Breast epithelium (tissue), 4 donors: Measurements from ENCODE around the gene CAND1. TPM values are rescaled to one million over a fixed set of nuclear protein-coding genes. Genes with fewer than 3 reads are reported as not detected.

Source experiments
- DNase-seq, 2 donors: peaks; one replicate each; pipeline ENCODE4 v3.0.0-alpha.2; 2019; ENCODE audit warnings: low spot score in 2 of 2
- H3K27ac ChIP-seq, 2 donors: fragments of 200-600 bp; sonication (generic) in 1 of 2; one replicate each; pipeline ENCODE4 v1.5.1; 2016 to 2019; ENCODE audit warnings: mild to moderate bottlenecking in 1 of 2
- H3K27me3 ChIP-seq, 2 donors: fragments of 200-600 bp; sonication (generic) in 1 of 2; one replicate each; pipeline versions ENCODE4 v1.5.1 to v1.6.0; 2017 to 2019; ENCODE audit warnings: control low read depth in 1 of 2, mild to moderate bottlenecking in 1 of 2
- H3K36me3 ChIP-seq: fragments of 200-600 bp; one replicate; pipeline ENCODE4 v1.5.1; 2019
- H3K4me1 ChIP-seq, 2 donors: fragments of 200-600 bp; sonication (generic); one replicate each; pipeline ENCODE4 v1.5.1; 2016 to 2019; ENCODE audit warnings: control low read depth in 1 of 2
- H3K4me3 ChIP-seq, 3 donors: fragments of 200-600 bp; sonication (generic); 1 replicate in 2 of 3; 2 replicates in 1 of 3; pipeline ENCODE4 v1.5.1; 2016 to 2019; ENCODE audit warnings: mild to moderate bottlenecking in 3 of 3, moderate library complexity in 2 of 3
- H3K9me3 ChIP-seq, 2 donors: fragments of 200-600 bp; sonication (generic) in 1 of 2; one replicate each; pipeline ENCODE4 v1.5.1; 2016 to 2019; ENCODE audit warnings: control low read depth in 1 of 2
- POLR2A ChIP-seq: fragments of 450-650 bp; IDR thresholded peaks from one replicate; pipeline ENCODE4 v1.6.1; 2016; ENCODE audit warnings: antibody characterized with exemption, mild to moderate bottlenecking, moderate library complexity
- POLR2AphosphoS5 ChIP-seq, 3 donors: sonication (generic); formaldehyde crosslinking; IDR thresholded peaks; one replicate each; pipeline ENCODE4 v1.6.1; 2017; ENCODE audit warnings: antibody characterized with exemption in 3 of 3
- intact Hi-C: fragments of 100-400 bp; cut with DNase I; formaldehyde crosslinking; loops from one replicate; pipeline ENCODE4 v1.15.1; 2023; ENCODE audit warnings: low total_unique reads
- total RNA-seq, 3 donors: library from RNA; depleted of rRNA; stranded (reverse); fragments of >200 nt; gene quantifications; one replicate each; pipeline ENCODE4 v1.1.0, GENCODE V29; 2016
- TF ChIP-seq, protein P1 (sequence below), 3 donors: fragments of 450-650 bp; IDR thresholded peaks; one replicate each; pipeline ENCODE4 v1.5.1; 2016 to 2017; ENCODE audit warnings: antibody characterized with exemption in 3 of 3, mild to moderate bottlenecking in 3 of 3, moderate library complexity in 3 of 3

The CAND1 gene
- total RNA-seq, 3 donors from 2014 or later, result 69.6 to 112 (median 81.3) TPM

DNA sequence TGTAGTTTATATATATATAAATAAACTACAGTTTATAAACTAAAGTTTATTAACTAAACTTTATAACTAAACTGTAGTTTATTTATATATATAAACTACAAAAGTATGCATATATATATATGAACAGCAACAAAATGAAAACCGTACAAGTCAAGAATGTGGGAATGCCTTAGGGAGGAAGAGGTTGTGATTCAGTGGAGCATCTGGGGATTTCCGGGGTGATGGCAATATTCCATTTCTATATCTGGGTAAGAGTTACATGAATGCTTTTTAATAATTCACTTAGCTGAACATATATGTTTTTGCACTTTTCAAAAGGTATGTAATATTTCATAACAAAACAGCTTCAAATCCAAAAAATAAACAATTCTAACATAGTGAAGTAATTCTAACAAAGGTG, 30.1 kb upstream of the CAND1 start:
- Histone ChIP-seq H3K4me1 (no peaks in the 10 kb centered on the region), H3K9me3 (no peaks in the 10 kb centered on the region), H3K27me3 (no peaks in the 10 kb centered on the region), H3K4me3 (no peak overlapping the region), H3K36me3 (no peaks in the 10 kb centered on the region), H3K27ac (no peak overlapping the region)
- intact Hi-C loops, result no loop called here
- no peak for DNase-seq
- TF ChIP-seq, protein P1, sequence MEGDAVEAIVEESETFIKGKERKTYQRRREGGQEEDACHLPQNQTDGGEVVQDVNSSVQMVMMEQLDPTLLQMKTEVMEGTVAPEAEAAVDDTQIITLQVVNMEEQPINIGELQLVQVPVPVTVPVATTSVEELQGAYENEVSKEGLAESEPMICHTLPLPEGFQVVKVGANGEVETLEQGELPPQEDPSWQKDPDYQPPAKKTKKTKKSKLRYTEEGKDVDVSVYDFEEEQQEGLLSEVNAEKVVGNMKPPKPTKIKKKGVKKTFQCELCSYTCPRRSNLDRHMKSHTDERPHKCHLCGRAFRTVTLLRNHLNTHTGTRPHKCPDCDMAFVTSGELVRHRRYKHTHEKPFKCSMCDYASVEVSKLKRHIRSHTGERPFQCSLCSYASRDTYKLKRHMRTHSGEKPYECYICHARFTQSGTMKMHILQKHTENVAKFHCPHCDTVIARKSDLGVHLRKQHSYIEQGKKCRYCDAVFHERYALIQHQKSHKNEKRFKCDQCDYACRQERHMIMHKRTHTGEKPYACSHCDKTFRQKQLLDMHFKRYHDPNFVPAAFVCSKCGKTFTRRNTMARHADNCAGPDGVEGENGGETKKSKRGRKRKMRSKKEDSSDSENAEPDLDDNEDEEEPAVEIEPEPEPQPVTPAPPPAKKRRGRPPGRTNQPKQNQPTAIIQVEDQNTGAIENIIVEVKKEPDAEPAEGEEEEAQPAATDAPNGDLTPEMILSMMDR (IDR thresholded peaks at IDR 0.05), result no peak
- TF ChIP-seq POLR2A (no peak), POLR2AphosphoS5 (IDR thresholded peaks at IDR 0.05) (no peak)

DNA sequence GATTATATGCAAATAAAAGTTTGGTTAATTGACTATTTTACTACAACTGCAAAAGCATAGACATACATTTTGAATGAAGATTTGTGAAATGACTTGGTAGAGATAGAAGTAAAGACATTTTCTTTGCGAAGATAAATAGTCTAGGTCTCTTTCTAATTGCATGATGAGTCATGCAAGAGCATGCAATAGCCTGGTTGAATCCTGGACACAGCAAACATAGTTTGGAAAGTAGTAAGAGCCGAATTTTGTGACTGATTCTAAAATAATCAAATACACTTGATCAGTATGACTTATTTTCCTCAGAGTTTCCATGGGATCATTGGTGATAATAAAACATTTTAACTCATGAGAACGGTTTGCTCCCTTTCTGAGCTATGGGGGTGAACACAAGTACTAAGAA, 27.7 kb upstream of the CAND1 start:
- intact Hi-C loops, result no loop called here
- Histone ChIP-seq H3K27ac (no peak overlapping the region), H3K36me3 (no peaks in the 10 kb centered on the region), H3K4me1 (no peaks in the 10 kb centered on the region), H3K4me3 (no peak overlapping the region), H3K27me3 (no peaks in the 10 kb centered on the region), H3K9me3 (no peaks in the 10 kb centered on the region)
- TF ChIP-seq POLR2A (no peak), POLR2AphosphoS5 (IDR thresholded peaks at IDR 0.05) (no peak)
- TF ChIP-seq, protein P1 (IDR thresholded peaks at IDR 0.05), result no peak
- no peak for DNase-seq

- DNase-seq, result no peak
- Histone ChIP-seq H3K27me3 (no peaks in the 10 kb centered on the region), H3K4me1 (no peaks in the 10 kb centered on the region), H3K36me3 (no peaks in the 10 kb centered on the region), H3K9me3 (no peaks in the 10 kb centered on the region), H3K4me3 (no peak overlapping the region), H3K27ac (no peak overlapping the region)
- intact Hi-C loops, result no loop called here
- TF ChIP-seq, protein P1 (IDR thresholded peaks at IDR 0.05), result no peak
- no peak for TF ChIP-seq POLR2AphosphoS5 (IDR thresholded peaks at IDR 0.05)
These were observed 25.9 kb upstream of the CAND1 start for GRCh38 chr12:67243260-67243659.

GRCh38 chr12:67245571-67245970, 23.6 kb upstream of the CAND1 start:
- no peaks in the 10 kb centered on the region for H3K9me3 ChIP-seq

GRCh38 chr12:67251012-67251411, 18.1 kb upstream of the CAND1 start:
- DNase-seq, result no peak
- Histone ChIP-seq H3K27ac (no peak overlapping the region), H3K4me1 (no peaks in the 10 kb centered on the region), H3K27me3 (no peaks in the 10 kb centered on the region), H3K4me3 (no peak overlapping the region), H3K9me3 (no peaks in the 10 kb centered on the region), H3K36me3 (no peaks in the 10 kb centered on the region)
- intact Hi-C loops, result no loop called here
- TF ChIP-seq, protein P1 (IDR thresholded peaks at IDR 0.05), result no peak
- TF ChIP-seq POLR2AphosphoS5 (IDR thresholded peaks at IDR 0.05), result no peak
- no peak for TF ChIP-seq POLR2A

More at GRCh38 chr12:67245571-67245970, 23.6 kb upstream of the CAND1 start:
- TF ChIP-seq POLR2AphosphoS5 (IDR thresholded peaks at IDR 0.05) (no peak), POLR2A (no peak)
- TF ChIP-seq, protein P1 (IDR thresholded peaks at IDR 0.05), result no peak
- Histone ChIP-seq H3K4me3 (no peak overlapping the region), H3K4me1 (no peaks in the 10 kb centered on the region), H3K27me3 (no peaks in the 10 kb centered on the region), H3K27ac (no peak overlapping the region), H3K36me3 (no peaks in the 10 kb centered on the region)
- intact Hi-C loops, result no loop called here
- no peak for DNase-seq
